ENCODE results near the gene SHISA4. TPM values are rescaled to one million over a fixed set of nuclear protein-coding genes. Genes with fewer than 3 reads are reported as not detected.
"Not testable (repeated sequence)": the region's sequence is repeated elsewhere in the genome, so short reads cannot be mapped to it uniquely, and the experiment has no call there.

SHISA4 gene
- total RNA-seq, 1 experiment from 2014 or later, result 64.2 TPM

GRCh38 chr1:201928266-201928665 is 39.6 kb downstream of the SHISA4 start:
- DNase-seq (ENCODE audit: low read depth), result no peak

DNA sequence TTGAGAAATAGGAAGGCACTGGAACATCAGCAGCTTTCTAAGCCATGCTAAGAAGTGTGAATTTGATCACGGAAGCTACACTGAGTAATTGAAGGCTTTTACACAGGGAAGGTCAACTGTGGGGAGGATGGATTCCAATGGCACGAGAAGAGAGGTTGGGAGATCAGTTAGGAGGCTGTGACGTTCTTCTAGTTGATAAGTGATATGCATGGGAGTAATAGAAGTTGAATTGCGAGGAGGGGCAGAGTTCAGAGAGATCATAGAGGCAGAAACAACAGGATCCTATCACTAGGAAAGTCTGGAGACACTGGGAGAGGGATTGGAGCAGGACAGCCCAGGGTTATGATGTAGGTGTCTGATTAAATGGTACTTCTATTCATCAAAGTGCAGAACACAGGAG is 41.4 kb downstream of the SHISA4 start:
- DNase-seq (ENCODE audit: low read depth), result no peak

GRCh38 chr1:201930803-201931202 is 42.1 kb downstream of the SHISA4 start:
- DNase-seq (ENCODE audit: low read depth), result no peak

DNA sequence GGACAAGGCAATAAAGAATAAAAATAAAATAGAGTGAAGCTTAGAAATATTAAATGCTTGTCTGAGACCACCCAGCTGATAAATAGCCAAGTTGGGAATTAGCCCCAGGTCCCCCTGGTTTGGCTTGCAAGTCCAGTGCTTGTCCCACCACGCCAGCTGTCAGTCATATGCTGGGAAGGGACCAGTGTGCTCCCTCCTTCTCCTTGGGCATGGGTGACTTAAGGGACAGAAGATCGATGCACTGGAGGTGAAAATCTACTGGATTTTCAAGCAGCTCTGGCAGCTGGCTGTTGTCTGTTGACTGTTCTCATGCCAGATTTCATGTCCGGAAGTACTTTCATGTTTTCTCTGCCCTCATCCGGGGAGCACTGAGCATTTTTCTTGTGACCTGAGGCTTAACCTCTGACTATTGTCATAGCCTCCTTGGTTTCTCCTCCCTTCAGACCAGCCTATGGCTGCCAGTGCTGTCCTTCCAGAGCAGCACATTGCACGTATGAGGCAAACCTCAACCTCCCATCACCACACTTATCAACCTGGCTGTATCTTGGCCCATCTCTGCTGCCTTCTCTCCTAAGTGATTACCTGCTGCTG is 45.2 kb downstream of the SHISA4 start:
- peak; percentile 77 for DNase-seq (ENCODE audit: low read depth)

DNA sequence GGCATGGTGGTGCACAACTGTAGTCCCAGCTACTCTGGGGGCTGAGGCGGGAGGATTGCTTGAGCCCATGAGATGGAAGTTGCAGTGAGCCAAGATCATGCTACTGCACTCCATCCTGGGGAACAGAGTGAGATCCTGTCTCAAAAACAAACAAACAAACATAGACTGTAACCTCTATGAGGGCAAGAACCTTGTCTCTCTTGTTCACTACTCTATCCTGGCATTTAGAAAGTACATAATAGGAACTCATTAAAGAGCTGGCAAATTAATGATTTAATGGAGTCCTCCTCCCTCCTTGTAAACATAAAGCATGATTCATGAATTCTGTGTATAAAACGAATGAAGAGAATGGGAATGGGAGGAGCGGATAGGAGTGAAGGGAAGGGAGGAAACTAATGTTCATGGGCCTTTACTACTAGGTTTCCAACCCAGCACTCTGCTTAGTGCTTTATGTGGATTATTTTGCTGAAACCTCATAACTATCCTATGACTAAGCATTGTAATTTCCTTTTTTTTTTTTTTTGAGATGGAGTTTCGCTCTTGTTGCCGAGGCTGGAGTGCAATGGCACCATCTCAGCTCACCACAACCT is 49.0 kb downstream of the SHISA4 start:
- DNase-seq (ENCODE audit: low read depth), result peak; percentile 92

- DNase-seq (ENCODE audit: low read depth), result no peak
These were observed 49.8 kb downstream of the SHISA4 start for GRCh38 chr1:201938440-201939035.

- no peak for DNase-seq (ENCODE audit: low read depth)
These were observed 50.5 kb downstream of the SHISA4 start for GRCh38 chr1:201939148-201939547.

- no peak for DNase-seq (ENCODE audit: low read depth)
These were observed 50.9 kb downstream of the SHISA4 start for GRCh38 chr1:201939574-201939973.

GRCh38 chr1:201940316-201940715 is 51.6 kb downstream of the SHISA4 start:
- DNase-seq (ENCODE audit: low read depth), result not testable (repeated sequence)

- DNase-seq (ENCODE audit: low read depth), result no peak
These were observed 52.9 kb downstream of the SHISA4 start for GRCh38 chr1:201941420-201942128.

GRCh38 chr1:201942129-201942495 is 53.4 kb downstream of the SHISA4 start:
- DNase-seq (ENCODE audit: low read depth), result no peak

Other genes starting within 250 kb of the SHISA4 start
- gene IPO9, start 59.7 kb upstream of the SHISA4 start, total RNA-seq (2014; rRNA removed; shearing (Covaris generic)), result 31.3 and 43.9 TPM in 2 replicates
- gene LMOD1, start 57.6 kb downstream of the SHISA4 start, total RNA-seq (2014; rRNA removed; shearing (Covaris generic)), result 4.7 and 6.0 TPM in 2 replicates
- gene TIMM17A, start 66.6 kb downstream of the SHISA4 start, total RNA-seq (2014; rRNA removed; shearing (Covaris generic)), result 85.0 and 113 TPM in 2 replicates
- gene RNPEP, start 93.8 kb downstream of the SHISA4 start, total RNA-seq (2014; rRNA removed; shearing (Covaris generic)), result 76.3 and 119 TPM in 2 replicates
- 0.15 and 2.3 TPM in 2 replicates for gene ELF3, start 121.7 kb downstream of the SHISA4 start, total RNA-seq (2014; rRNA removed; shearing (Covaris generic))
- not detected in 2 replicates for gene GPR37L1, start 234.0 kb downstream of the SHISA4 start, total RNA-seq (2014; rRNA removed; shearing (Covaris generic))

Data from M059J (cell line).